Fibroblast of the aortic adventitia (primary cell): ENCODE measurements around the gene KRTAP4-6. TPM values are rescaled to one million over a fixed set of nuclear protein-coding genes. Genes with fewer than 3 reads are reported as not detected.
"Not testable (repeated sequence)": the region's sequence is repeated elsewhere in the genome, so short reads cannot be mapped to it uniquely, and the experiment has no call there.

ENCODE experiments used
- DNase-seq: peaks from one replicate; pipeline ENCODE4 v3.0.0-alpha.2; 2010; ENCODE audit warnings: low read depth
- H3K4me3 ChIP-seq: 2 replicates; pipeline ENCODE4 v1.5.1; 2011; ENCODE audit warnings: low read depth, mild to moderate bottlenecking, control low read depth, low read length, moderate library complexity
- CTCF ChIP-seq: IDR thresholded peaks from 2 replicates; pipeline ENCODE4 v1.5.1; 2011; ENCODE audit warnings: mild to moderate bottlenecking, low read length, control low read depth, inconsistent platforms; ENCODE audit not compliant: insufficient read depth
- total RNA-seq: library from RNA; depleted of rRNA; stranded (reverse); fragments of >200 nt; gene quantifications from 2 replicates; pipeline ENCODE4 v1.2.3, GENCODE V29; 2012; ENCODE audit warnings: low replicate concordance

KRTAP4-6 gene
- not detected in 2 replicates for total RNA-seq

- no peak within 1 kb of the TSS for H3K4me3 ChIP-seq
- DNase-seq = peak; percentile 15
- TF ChIP-seq CTCF = no peak
Measured at GRCh38 chr17:41140360-41141131, at the start of gene KRTAP4-6. TSS of gene KRTAP4-6 (minus strand) at chr17:41140544. CDS start at chr17:41140487, 57 bp downstream.

DNA sequence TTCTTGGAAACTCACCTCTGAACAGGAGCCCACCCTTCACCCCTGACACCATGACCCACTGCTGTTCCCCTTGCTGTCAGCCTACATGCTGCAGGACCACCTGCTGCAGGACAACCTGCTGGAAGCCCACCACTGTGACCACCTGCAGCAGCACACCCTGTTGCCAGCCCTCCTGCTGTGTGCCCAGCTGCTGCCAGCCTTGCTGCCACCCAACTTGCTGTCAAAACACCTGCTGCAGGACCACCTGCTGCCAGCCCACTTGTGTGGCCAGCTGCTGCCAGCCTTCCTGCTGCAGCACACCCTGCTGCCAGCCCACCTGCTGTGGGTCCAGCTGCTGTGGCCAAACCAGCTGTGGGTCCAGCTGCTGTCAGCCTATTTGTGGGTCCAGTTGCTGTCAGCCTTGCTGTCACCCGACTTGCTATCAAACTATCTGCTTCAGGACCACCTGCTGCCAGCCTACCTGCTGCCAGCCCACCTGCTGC is 49.5 kb upstream of the KRTAP4-6 start, which contains the start of gene KRTAP9-1:
TSS of gene KRTAP9-1 (plus strand) at position 51 of the 482 bp plus-strand sequence. CDS start at position 51, 0 bp downstream.
- DNase-seq, H3K4me3 ChIP-seq: not testable (repeated sequence)

- H3K4me3 ChIP-seq = no peak overlapping the region
- DNase-seq = no peak
- no peak for TF ChIP-seq CTCF
Measured at GRCh38 chr17:41186872-41187271, 46.5 kb upstream of the KRTAP4-6 start.

- no peak overlapping the region for H3K4me3 ChIP-seq
- TF ChIP-seq CTCF = no peak
- DNase-seq = no peak
Measured at GRCh38 chr17:41185001-41185400, 44.7 kb upstream of the KRTAP4-6 start.

DNA sequence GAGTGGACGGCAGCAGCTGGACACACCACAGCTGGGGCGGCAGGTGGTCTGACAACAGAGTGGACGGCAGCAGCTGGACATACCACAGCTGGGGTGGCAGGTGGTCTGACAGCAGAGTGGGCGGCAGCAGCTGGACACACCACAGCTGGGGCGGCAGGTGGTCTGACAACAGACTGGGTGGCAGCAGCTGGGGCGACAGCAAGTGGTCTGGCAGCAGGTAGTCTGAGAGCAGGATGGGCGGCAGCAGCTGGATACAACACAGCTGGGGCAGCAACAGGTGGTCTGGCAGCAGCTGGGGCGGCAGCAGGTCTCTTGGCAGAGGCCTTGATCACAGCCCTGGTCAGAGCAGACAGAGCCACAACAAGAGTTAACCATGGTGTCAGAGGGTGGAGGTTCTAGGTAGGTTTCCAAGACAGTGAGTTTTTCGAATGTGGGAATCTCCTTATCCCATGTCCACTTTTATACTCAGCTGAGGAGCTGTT is 44.2 kb upstream of the KRTAP4-6 start, which contains the start of gene KRTAP4-1:
TSS of gene KRTAP4-1 (minus strand) at position 432 of the 482 bp plus-strand sequence. CDS start at position 375, 57 bp downstream.
- H3K4me3 ChIP-seq = no peak within 1 kb of the TSS
- TF ChIP-seq CTCF = no peak
- no peak for DNase-seq

GRCh38 chr17:41178843-41179616 is 38.7 kb upstream of the KRTAP4-6 start:
- DNase-seq = peak; percentile 56
- TF ChIP-seq CTCF = peak; percentile 22
- no peak overlapping the region for H3K4me3 ChIP-seq

GRCh38 chr17:41178341-41178740 is 38.0 kb upstream of the KRTAP4-6 start:
- no peak overlapping the region for H3K4me3 ChIP-seq
- TF ChIP-seq CTCF = no peak
- peak; percentile 22 for DNase-seq
